Mucosa of descending colon (tissue), 3 donors: ENCODE measurements around the gene HOXD11. TPM values are rescaled to one million over a fixed set of nuclear protein-coding genes. Genes with fewer than 3 reads are reported as not detected.
A peak's percentile ranks its signal among the peaks of the same experiment; 100 is the strongest.

ENCODE experiments used
- ATAC-seq: fragments of 200-7000 bp; cut with Tn5 transposase; one replicate; pipeline ENCODE4 v1.9.1; 2020; ENCODE audit warnings: mild to moderate bottlenecking, moderate library complexity
- DNase-seq, 3 donors: peaks; one replicate each; pipeline ENCODE4 v3.0.0-alpha.2; 2020
- H3K36me3 ChIP-seq: fragments of 200-600 bp; one replicate; pipeline ENCODE4 v1.8.0; 2021; ENCODE audit warnings: low read depth, mild to moderate bottlenecking
- H3K4me1 ChIP-seq: fragments of 200-600 bp; one replicate; pipeline ENCODE4 v1.8.0; 2021; ENCODE audit warnings: low read depth, mild to moderate bottlenecking
- H3K4me3 ChIP-seq: fragments of 200-600 bp; one replicate; pipeline ENCODE4 v1.8.0; 2021; ENCODE audit warnings: mild to moderate bottlenecking
- H3K9me3 ChIP-seq: fragments of 200-600 bp; one replicate; pipeline ENCODE4 v1.8.0; 2021; ENCODE audit warnings: mild to moderate bottlenecking
- CTCF ChIP-seq: fragments of 200-600 bp; IDR thresholded peaks from one replicate; pipeline ENCODE4 v1.8.0; 2022; ENCODE audit warnings: antibody characterized with exemption, mild to moderate bottlenecking
- intact Hi-C, 2 donors: fragments of 100-400 bp; cut with DNase I in 1 of 2; cut with micrococcal nuclease in 1 of 2; formaldehyde crosslinking; loops; one replicate each; pipeline versions ENCODE4 v1.11.0 to v1.11.1; 2022; cut with DNase I, micrococcal nuclease
- total RNA-seq, 3 donors: library from RNA; stranded (reverse); fragmentation: NEBNext Ultra II Directional in 2 of 3; extraction: Animal tissue kit (Norgen Biotek cat#: 25700) in 2 of 3; gene quantifications; one replicate each; pipeline versions ENCODE4 v1.2.1 to v1.2.4, GENCODE V29; 2021 to 2023
- donor health status: DM: no; HTN: no; CAD: no; lungs with moderate emphysema.
- donor health status: DM: no; HTN: no; CAD: no.
- donor health status: DM: no; HTN: yes; CAD: no.

HOXD11 gene
- total RNA-seq, 3 donors from 2014 or later = 1.2 to 2.1 (median 2.1) TPM

DNA sequence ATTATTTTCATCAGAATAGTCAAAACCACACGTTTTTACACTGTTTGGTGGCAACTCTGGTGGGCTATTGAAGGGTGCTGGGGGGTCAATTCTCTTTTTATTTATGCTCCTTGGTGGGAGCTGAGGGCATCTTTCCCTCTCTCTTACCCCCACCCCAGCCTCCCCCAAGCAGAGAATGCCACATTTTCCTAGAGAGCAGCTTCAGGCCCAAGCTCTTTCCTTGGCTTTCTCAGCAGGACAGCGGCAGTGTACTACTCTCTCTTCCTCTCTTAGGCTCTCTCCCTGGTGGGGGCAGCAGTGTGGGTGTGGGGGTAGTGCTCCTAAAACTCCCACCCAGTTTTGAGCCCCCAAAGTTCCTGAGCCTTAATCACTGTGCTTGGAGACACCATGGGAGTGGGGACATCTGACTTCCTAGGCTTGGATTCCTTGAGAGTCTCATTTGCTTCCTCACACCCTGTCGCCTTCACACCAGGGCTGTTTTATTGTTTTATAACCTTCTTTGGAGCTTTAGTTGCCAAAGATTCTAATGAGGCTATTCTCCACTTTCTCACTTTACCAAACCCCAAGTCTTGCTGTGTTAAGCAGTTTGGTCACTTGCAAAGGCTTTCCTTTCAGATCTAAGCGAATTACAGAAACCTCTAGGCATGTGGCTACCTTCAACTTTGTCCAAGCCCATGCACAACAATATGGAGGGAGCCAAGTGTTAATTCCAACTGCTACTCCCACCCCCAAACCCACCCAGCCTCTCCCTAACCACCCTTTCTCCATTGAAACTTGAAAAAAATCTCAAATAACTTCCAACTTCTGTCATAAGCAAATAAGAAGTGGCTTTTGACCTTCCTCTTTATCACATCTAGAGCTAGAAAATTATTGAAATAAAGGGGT lies 38.2 kb downstream of the HOXD11 start:
- H3K36me3 ChIP-seq = no peaks in the 10 kb centered on the region
- ATAC-seq (peak; percentile 48), DNase-seq (no peak)
- no peak overlapping the region for H3K4me3 ChIP-seq
- TF ChIP-seq CTCF = no peak
- H3K9me3 ChIP-seq = no peaks in the 10 kb centered on the region
- intact Hi-C loops = loop anchor here (10.0 kb wide), 3 partner anchors 139 to 679 kb away; no protein-coding TSS in a partner anchor
- H3K4me1 ChIP-seq = peaks cover 16% of the 10 kb centered on the region

DNA sequence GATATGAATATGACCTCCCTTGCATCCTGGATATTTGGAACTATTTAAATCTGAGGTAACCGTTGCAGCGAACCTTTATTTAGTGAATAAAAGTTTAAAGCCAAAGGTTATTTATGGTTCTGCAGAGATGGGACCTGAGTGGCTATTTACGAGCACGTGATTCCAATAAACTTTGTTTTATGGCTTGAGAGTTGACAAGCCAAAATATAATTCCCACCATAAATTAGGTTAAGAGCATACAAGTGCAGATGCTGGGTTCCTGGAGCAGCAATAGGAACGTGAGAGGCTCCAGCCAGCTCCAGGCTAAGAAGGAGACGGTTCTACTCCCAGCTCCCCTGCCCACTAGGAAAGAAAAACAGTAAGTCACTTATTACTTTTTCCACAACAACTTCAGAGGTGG lies 39.0 kb downstream of the HOXD11 start:
- DNase-seq = no peak
- H3K9me3 ChIP-seq = no peaks in the 10 kb centered on the region
- peaks cover 16% of the 10 kb centered on the region for H3K4me1 ChIP-seq
- peak; percentile 82 for ATAC-seq
- no peak for TF ChIP-seq CTCF
- no peak overlapping the region for H3K4me3 ChIP-seq
- no peaks in the 10 kb centered on the region for H3K36me3 ChIP-seq
- intact Hi-C loops = loop anchor here (10.0 kb wide), 3 partner anchors 139 to 679 kb away; no protein-coding TSS in a partner anchor

- Histone ChIP-seq H3K36me3 (no peaks in the 10 kb centered on the region), H3K9me3 (no peaks in the 10 kb centered on the region), H3K4me1 (peaks cover 16% of the 10 kb centered on the region), H3K4me3 (no peak overlapping the region)
- intact Hi-C loops = loop anchor here (10.0 kb wide), 3 partner anchors 138 to 678 kb away; no protein-coding TSS in a partner anchor
- DNase-seq (no peak), ATAC-seq (no peak)
- TF ChIP-seq CTCF = no peak
Observed at GRCh38 chr2:176146645-176147044, 39.6 kb downstream of the HOXD11 start.

GRCh38 chr2:176147210-176147799 lies 40.2 kb downstream of the HOXD11 start:
- intact Hi-C loops = loop anchor here (10.0 kb wide), 3 partner anchors 137 to 677 kb away; no protein-coding TSS in a partner anchor
- Histone ChIP-seq H3K4me3 (no peak overlapping the region), H3K36me3 (no peaks in the 10 kb centered on the region), H3K4me1 (peaks cover 16% of the 10 kb centered on the region), H3K9me3 (no peaks in the 10 kb centered on the region)
- no peak for DNase-seq
- ATAC-seq = no peak
- TF ChIP-seq CTCF = no peak

DNA sequence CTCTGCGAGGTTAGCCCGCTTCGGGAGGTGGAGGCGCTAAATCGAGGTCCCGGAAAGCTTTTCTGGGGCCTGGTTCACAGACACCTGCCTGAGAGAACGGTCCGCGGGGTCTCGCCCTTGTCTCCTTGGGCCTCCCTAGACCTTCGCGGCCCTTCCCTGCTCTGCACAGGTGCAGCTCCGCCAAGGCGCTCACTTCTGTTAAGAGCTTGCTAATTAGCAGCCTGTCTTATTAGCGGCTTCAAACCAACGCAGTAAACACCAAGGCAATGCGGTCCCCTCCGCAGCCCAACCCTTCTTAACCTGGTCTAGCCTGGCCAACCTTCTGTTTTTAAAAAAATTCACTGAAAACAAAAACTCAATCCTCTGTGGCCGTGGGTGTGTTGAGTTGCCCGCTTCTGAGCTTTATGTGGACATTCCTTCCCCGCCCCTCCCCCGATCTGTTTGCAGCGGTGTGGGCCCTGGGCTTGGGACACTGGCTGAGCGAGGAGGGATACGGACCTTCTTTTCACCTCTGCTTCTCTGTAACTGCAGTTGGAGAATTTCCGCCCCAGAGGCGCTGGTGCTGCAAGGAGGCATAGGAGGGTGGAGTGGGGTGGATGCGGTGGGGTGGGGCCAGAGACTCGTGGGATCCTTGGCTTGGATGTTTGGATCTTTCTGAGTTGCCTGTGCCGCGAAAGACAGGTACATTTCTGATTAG lies 40.9 kb downstream of the HOXD11 start:
- no peak for TF ChIP-seq CTCF
- no peaks in the 10 kb centered on the region for H3K9me3 ChIP-seq
- H3K36me3 ChIP-seq = no peaks in the 10 kb centered on the region
- ATAC-seq (no peak), DNase-seq (no peak)
- intact Hi-C loops = loop anchor here (10.0 kb wide), 3 partner anchors 137 to 677 kb away; no protein-coding TSS in a partner anchor
- no peak overlapping the region for H3K4me3 ChIP-seq
- H3K4me1 ChIP-seq = peaks cover 16% of the 10 kb centered on the region
